GM12872 (cell line): ENCODE data around the gene AS3MT.

Source experiments
- TF ChIP-seq, protein P1 (sequence below): IDR thresholded peaks from 3 replicates; pipeline ENCODE4 v1.5.1; 2011; ENCODE audit warnings: low read depth, mild to moderate bottlenecking, low read length, moderate library complexity; ENCODE audit not compliant: insufficient read depth

The AS3MT gene

DNA sequence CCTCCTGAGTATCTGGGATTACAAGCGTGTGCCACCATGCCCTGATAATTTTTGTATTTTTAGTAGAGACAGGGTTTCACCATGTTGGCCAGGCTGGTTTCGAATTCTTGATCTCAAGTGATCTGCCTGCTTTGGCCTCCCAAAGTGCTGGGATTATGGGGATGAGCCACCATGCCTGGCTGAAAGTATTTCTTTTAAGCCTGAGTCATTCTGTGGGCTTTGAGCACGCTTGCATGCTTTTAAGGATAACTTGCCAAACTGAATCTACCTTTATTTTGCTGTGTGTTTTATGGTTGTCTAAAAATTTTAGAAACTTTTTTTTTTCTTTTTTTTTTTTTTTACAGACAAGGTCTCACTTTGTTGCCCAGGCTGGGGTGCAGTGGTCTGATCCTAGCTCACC, 82.0 kb downstream of the AS3MT start:
- TF ChIP-seq, protein P1, sequence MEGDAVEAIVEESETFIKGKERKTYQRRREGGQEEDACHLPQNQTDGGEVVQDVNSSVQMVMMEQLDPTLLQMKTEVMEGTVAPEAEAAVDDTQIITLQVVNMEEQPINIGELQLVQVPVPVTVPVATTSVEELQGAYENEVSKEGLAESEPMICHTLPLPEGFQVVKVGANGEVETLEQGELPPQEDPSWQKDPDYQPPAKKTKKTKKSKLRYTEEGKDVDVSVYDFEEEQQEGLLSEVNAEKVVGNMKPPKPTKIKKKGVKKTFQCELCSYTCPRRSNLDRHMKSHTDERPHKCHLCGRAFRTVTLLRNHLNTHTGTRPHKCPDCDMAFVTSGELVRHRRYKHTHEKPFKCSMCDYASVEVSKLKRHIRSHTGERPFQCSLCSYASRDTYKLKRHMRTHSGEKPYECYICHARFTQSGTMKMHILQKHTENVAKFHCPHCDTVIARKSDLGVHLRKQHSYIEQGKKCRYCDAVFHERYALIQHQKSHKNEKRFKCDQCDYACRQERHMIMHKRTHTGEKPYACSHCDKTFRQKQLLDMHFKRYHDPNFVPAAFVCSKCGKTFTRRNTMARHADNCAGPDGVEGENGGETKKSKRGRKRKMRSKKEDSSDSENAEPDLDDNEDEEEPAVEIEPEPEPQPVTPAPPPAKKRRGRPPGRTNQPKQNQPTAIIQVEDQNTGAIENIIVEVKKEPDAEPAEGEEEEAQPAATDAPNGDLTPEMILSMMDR: no peak
